Chondrocyte (in vitro differentiated cells): ENCODE measurements around the gene ERAP2. TPM values are rescaled to one million over a fixed set of nuclear protein-coding genes. Genes with fewer than 3 reads are reported as not detected.
A peak's percentile ranks its signal among the peaks of the same experiment; 100 is the strongest.

ENCODE experiments used
- DNase-seq: peaks from one replicate; pipeline ENCODE4 v3.0.0; 2021; ENCODE audit warnings: mixed read lengths, low spot score
- H3K27ac Mint-ChIP-seq: one replicate; pipeline ENCODE4 v1.8.0; 2021; ENCODE audit warnings: mild to moderate bottlenecking, moderate library complexity, mixed read lengths; ENCODE audit not compliant: unreplicated experiment
- H3K27me3 Mint-ChIP-seq: 2 replicates; pipeline ENCODE4 v1.8.0; 2021; ENCODE audit warnings: low read depth, mixed read lengths
- H3K36me3 Mint-ChIP-seq: 2 replicates; pipeline ENCODE4 v1.8.0; 2021; ENCODE audit warnings: low read depth, mixed read lengths
- H3K4me1 Mint-ChIP-seq: 2 replicates; pipeline ENCODE4 v1.8.0; 2021; ENCODE audit warnings: low read depth, mild to moderate bottlenecking, mixed read lengths
- H3K4me3 Mint-ChIP-seq: one replicate; pipeline ENCODE4 v1.8.0; 2021; ENCODE audit warnings: mild to moderate bottlenecking, moderate library complexity, mixed read lengths; ENCODE audit not compliant: unreplicated experiment
- H3K9me3 Mint-ChIP-seq: 2 replicates; pipeline ENCODE4 v1.8.0; 2021; ENCODE audit warnings: low read depth, mixed read lengths
- total RNA-seq: library from RNA; stranded (reverse); gene quantifications from 3 replicates; pipeline ENCODE4 v1.2.1, GENCODE V29; 2021
- TF ChIP-seq, protein P1 (sequence below): fragments of 200-600 bp; sonication (generic); IDR thresholded peaks from 2 replicates; pipeline ENCODE4 v1.5.0; 2021; ENCODE audit warnings: antibody characterized with exemption, mild to moderate bottlenecking, moderate library complexity

The ERAP2 gene
- total RNA-seq, 1 donor from 2014 or later = 2.2 TPM

DNA sequence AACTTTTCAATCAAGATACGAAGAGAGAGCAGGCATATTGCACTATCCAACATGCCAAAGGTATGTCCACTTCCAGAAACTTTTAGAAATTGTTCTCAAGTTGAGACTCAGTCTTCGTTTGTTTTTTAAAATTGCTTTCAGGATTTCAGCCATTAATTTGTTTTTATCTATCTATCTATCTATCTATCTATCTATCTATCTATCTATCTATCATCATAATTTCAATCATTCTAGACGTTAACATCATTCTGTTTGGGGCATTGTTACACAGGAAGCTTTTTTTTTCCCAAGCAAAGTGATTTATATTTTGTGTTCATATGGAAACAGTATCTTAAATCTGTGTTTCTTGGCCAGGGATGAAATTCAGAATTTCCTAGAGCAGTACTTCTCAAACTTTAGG lies 7.6 kb downstream of the ERAP2 start:
- Mint-ChIP-seq H3K27me3 (no peaks in the 10 kb centered on the region), H3K4me1 (peaks cover 20% of the 10 kb centered on the region), H3K27ac (no peak overlapping the region), H3K4me3 (no peak overlapping the region), H3K9me3 (no peaks in the 10 kb centered on the region), H3K36me3 (peaks cover 7% of the 10 kb centered on the region)
- TF ChIP-seq, protein P1, sequence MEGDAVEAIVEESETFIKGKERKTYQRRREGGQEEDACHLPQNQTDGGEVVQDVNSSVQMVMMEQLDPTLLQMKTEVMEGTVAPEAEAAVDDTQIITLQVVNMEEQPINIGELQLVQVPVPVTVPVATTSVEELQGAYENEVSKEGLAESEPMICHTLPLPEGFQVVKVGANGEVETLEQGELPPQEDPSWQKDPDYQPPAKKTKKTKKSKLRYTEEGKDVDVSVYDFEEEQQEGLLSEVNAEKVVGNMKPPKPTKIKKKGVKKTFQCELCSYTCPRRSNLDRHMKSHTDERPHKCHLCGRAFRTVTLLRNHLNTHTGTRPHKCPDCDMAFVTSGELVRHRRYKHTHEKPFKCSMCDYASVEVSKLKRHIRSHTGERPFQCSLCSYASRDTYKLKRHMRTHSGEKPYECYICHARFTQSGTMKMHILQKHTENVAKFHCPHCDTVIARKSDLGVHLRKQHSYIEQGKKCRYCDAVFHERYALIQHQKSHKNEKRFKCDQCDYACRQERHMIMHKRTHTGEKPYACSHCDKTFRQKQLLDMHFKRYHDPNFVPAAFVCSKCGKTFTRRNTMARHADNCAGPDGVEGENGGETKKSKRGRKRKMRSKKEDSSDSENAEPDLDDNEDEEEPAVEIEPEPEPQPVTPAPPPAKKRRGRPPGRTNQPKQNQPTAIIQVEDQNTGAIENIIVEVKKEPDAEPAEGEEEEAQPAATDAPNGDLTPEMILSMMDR = no peak
- no peak for DNase-seq

- Mint-ChIP-seq H3K27me3 (no peaks in the 10 kb centered on the region), H3K4me1 (peaks cover 20% of the 10 kb centered on the region), H3K4me3 (no peak overlapping the region), H3K27ac (no peak overlapping the region), H3K9me3 (no peaks in the 10 kb centered on the region), H3K36me3 (peaks cover 9% of the 10 kb centered on the region)
- TF ChIP-seq, protein P1 = no peak
- DNase-seq = no peak
These were observed 8.7 kb downstream of the ERAP2 start for GRCh38 chr5:96884995-96885394.

- Mint-ChIP-seq H3K27me3 (no peaks in the 10 kb centered on the region), H3K4me3 (no peak overlapping the region), H3K4me1 (peaks cover 14% of the 10 kb centered on the region), H3K36me3 (peaks cover 4% of the 10 kb centered on the region), H3K9me3 (no peaks in the 10 kb centered on the region), H3K27ac (no peak overlapping the region)
- no peak for DNase-seq
- TF ChIP-seq, protein P1 = no peak
These were observed 9.4 kb downstream of the ERAP2 start for GRCh38 chr5:96885518-96886338.

DNA sequence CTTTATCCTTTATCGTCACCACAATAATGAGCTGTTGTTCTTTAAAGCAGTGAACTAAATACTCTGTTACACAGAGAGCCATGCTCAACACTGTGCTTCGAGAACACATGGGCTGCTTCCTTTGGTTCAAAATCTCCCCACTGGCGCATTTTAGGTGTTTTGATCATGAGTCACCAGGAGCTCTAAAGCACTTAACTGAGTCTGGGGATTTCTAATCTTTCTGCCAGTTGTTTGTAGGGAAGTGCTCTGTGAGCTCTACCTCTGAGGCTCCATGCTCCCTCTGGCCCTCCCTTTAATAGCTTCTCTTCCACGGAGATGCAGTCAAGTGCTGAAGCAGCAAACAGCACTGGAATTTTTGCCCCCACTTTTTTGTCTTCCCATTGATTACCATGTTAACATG lies 17.0 kb downstream of the ERAP2 start:
- H3K27me3 Mint-ChIP-seq = no peaks in the 10 kb centered on the region
- TF ChIP-seq, protein P1 = no peak
- peaks cover 12% of the 10 kb centered on the region for H3K4me1 Mint-ChIP-seq
- peak overlapping the region; percentile 63 for H3K27ac Mint-ChIP-seq
- peaks cover 6% of the 10 kb centered on the region for H3K36me3 Mint-ChIP-seq
- no peak overlapping the region for H3K4me3 Mint-ChIP-seq
- DNase-seq = no peak
- no peaks in the 10 kb centered on the region for H3K9me3 Mint-ChIP-seq

- Mint-ChIP-seq H3K9me3 (no peaks in the 10 kb centered on the region), H3K27ac (no peak overlapping the region), H3K27me3 (no peaks in the 10 kb centered on the region), H3K4me1 (peaks cover 12% of the 10 kb centered on the region), H3K4me3 (no peak overlapping the region), H3K36me3 (peaks cover 6% of the 10 kb centered on the region)
- TF ChIP-seq, protein P1 = no peak
- no peak for DNase-seq
These were observed 20.0 kb downstream of the ERAP2 start for GRCh38 chr5:96896276-96896675.
